Measurements from ENCODE around the gene CABLES2. TPM values are rescaled to one million over a fixed set of nuclear protein-coding genes. Genes with fewer than 3 reads are reported as not detected.

Gene CABLES2
- total and polyA plus RNA-seq, 2 of the 4 experiments (the other 2 are of a cell fraction), result 1.4 to 5.1 TPM

GRCh38 chr20:62412194-62413024, 5.3 kb upstream of the CABLES2 start:
- H2BK120ac ChIP-seq (ENCODE audit: low read depth, low read length), result no peak overlapping the region
- ATAC-seq (ENCODE audit: low read depth) (no peak), DNase-seq (no peak)
- H2AK5ac ChIP-seq (ENCODE audit: low read depth, low read length), result no peak overlapping the region
- no peaks in the 10 kb centered on the region for H3K36me3 ChIP-seq (ENCODE audit: control insufficient read depth, insufficient read depth, low read length)
- H3K14ac ChIP-seq (replicated peaks; ENCODE audit: low read depth, low read length), result no peak overlapping the region
- H4K5ac ChIP-seq (ENCODE audit: low read depth, low read length), result no peak overlapping the region
- ChIA-PET CTCF (no interaction called here), POLR2A (ENCODE audit: unreplicated experiment) (no interaction called here)
- H3K9me3 ChIP-seq (ENCODE audit: control insufficient read depth, insufficient read depth, low read length), result no peaks in the 10 kb centered on the region
- no peak overlapping the region for H3K4me3 ChIP-seq (ENCODE audit: insufficient read depth, low read depth, low read length)
- H2AK9ac ChIP-seq (replicated peaks; ENCODE audit: low read depth, low read length, poor library complexity), result no peak overlapping the region
- no TSS peak for BruUV-seq (replicated peaks)
- H3K4ac ChIP-seq (ENCODE audit: low read depth, low read length), result no peak overlapping the region
- no peak overlapping the region for H2BK20ac ChIP-seq (ENCODE audit: low read depth, low read length)
- no peaks in the 10 kb centered on the region for H4K20me1 ChIP-seq (ENCODE audit: insufficient read depth, low read length)
- 0 out of 2 replicates have a peak, but pooled peaks cover under 1% of the 10 kb centered on the region for H3K4me1 ChIP-seq (ENCODE audit: control insufficient read depth, insufficient read depth, low read length)
- H3K79me1 ChIP-seq (ENCODE audit: low read depth in 1 of 2, low read length in 2 of 2), result no peaks in the 10 kb centered on the region
- no peak for TF ChIP-seq ELK1 (IDR thresholded peaks at IDR 0.05; ENCODE audit: borderline replicate concordance, low read depth, low read length)
- no peak for TF ChIP-seq CHD1 (IDR thresholded peaks at IDR 0.05; ENCODE audit: low read depth, low read length)
- H4K8ac ChIP-seq (ENCODE audit: low read depth in 2 of 2, low read length in 2 of 2), result no peak overlapping the region
- H3K56ac ChIP-seq (ENCODE audit: extremely low read depth, insufficient read depth, low read length), result no peak overlapping the region
- 65% methylated on average over 7 of the region's 22 CpGs; no CpG with 5 or more reads in 1 of the 2 experiments for WGBS, 2 experiments (ENCODE audit: extremely low coverage in 2 of 2, insufficient read length in 1 of 2)
- in situ Hi-C loops (cut with MboI; ENCODE audit: low sequenced_read_pairs) (no loop called here), dilution Hi-C loops (cut with HindIII; ENCODE audit: low sequenced_read_pairs, unreplicated experiment) (no loop called here), intact Hi-C loops (cut with micrococcal nuclease) (no loop called here)
- no peak overlapping the region for H3K4me2 ChIP-seq (ENCODE audit: low read depth, low read length)
- no peak overlapping the region for H3K9ac ChIP-seq (ENCODE audit: low read depth, low read length)
- H3K23ac ChIP-seq (ENCODE audit: low read depth, low read length), result no peak overlapping the region
- no peak overlapping the region for H2BK15ac ChIP-seq (ENCODE audit: low read depth, low read length)
- H2BK5ac ChIP-seq (ENCODE audit: low read depth, low read length, poor library complexity, severe bottlenecking), result no peak overlapping the region
- H3K9me1 ChIP-seq (ENCODE audit: insufficient read depth, low read length), result no peaks in the 10 kb centered on the region
- H3K18ac ChIP-seq (ENCODE audit: low read depth, low read length), result no peak overlapping the region
- peaks cover 14% of the 10 kb centered on the region; the same call in 1 of the 2 replicates for H3K27me3 ChIP-seq (ENCODE audit: control insufficient read depth, insufficient read depth, low read length)
- no peak overlapping the region for H4K91ac ChIP-seq (ENCODE audit: insufficient read depth, low read depth, low read length)
- no peak overlapping the region for H2AFZ ChIP-seq (replicated peaks; ENCODE audit: low read length, poor library complexity)
- H3K27ac ChIP-seq (ENCODE audit: insufficient read depth, low read length), result no peak overlapping the region

All from IMR-90 (cell line).